ENCODE results near the gene RFTN1.

- no peak for TF ChIP-seq CTCF (IDR thresholded peaks at IDR 0.05)
- no peak for TF ChIP-seq POLR2A (IDR thresholded peaks at IDR 0.05)
These were observed 2.5 kb upstream of the RFTN1 start for GRCh38 chr3:16515885-16516420.

Data from lower leg skin (tissue), 3 donors.